Smooth muscle cell (in vitro differentiated cells): ENCODE data around the gene GLUD1. TPM values are rescaled to one million over a fixed set of nuclear protein-coding genes. Genes with fewer than 3 reads are reported as not detected.
"Not testable (repeated sequence)": the region's sequence is repeated elsewhere in the genome, so short reads cannot be mapped to it uniquely, and the experiment has no call there.

Experiments
- DNase-seq: peaks from one replicate; lab custom pipeline; 2025; ENCODE audit not compliant: unreplicated experiment; lab: John Stamatoyannopoulos, UW
- H2AFZ ChIP-seq: fragments of 200-600 bp; sonication (generic); 2 replicates; pipeline ENCODE4 v1.6.0; 2016; ENCODE audit warnings: antibody characterized with exemption, low read depth, mild to moderate bottlenecking
- H3F3A ChIP-seq: fragments of 200-600 bp; sonication (generic); 2 replicates; pipeline ENCODE4 v1.6.0; 2017; ENCODE audit warnings: antibody characterized with exemption, low read depth
- H3K27ac ChIP-seq: fragments of 200-600 bp; sonication (generic); 2 replicates; pipeline ENCODE4 v1.5.1; 2016; ENCODE audit warnings: low read depth, mild to moderate bottlenecking
- H3K27me3 ChIP-seq: fragments of 200-600 bp; sonication (generic); 2 replicates; pipeline ENCODE4 v1.6.1; 2016; ENCODE audit warnings: low read depth, mild to moderate bottlenecking
- H3K36me3 ChIP-seq: fragments of 200-600 bp; sonication (generic); 2 replicates; pipeline ENCODE4 v1.5.1; 2016; ENCODE audit warnings: low read depth
- H3K4me1 ChIP-seq: fragments of 200-600 bp; sonication (generic); 2 replicates; pipeline ENCODE4 v1.5.1; 2016; ENCODE audit warnings: low read depth
- H3K4me2 ChIP-seq: fragments of 200-600 bp; sonication (generic); 2 replicates; pipeline ENCODE4 v1.6.0; 2016; ENCODE audit warnings: mild to moderate bottlenecking
- H3K4me3 ChIP-seq: fragments of 200-600 bp; sonication (generic); 2 replicates; pipeline ENCODE4 v1.5.1; 2016; ENCODE audit warnings: mild to moderate bottlenecking
- H3K79me2 ChIP-seq: fragments of 200-600 bp; sonication (generic); 2 replicates; pipeline ENCODE4 v1.6.0; 2016; ENCODE audit warnings: low read depth, mild to moderate bottlenecking
- H3K9ac ChIP-seq: fragments of 200-600 bp; sonication (generic); 2 replicates; pipeline ENCODE4 v1.6.0; 2016; ENCODE audit warnings: low read depth
- H3K9me3 ChIP-seq: fragments of 200-600 bp; sonication (generic); replicated peaks from 2 replicates; pipeline ENCODE4 v1.5.1; 2016; ENCODE audit warnings: low read depth
- H4K20me1 ChIP-seq: fragments of 200-600 bp; sonication (generic); 2 replicates; pipeline ENCODE4 v1.6.0; 2016; ENCODE audit warnings: low read depth
- WGBS: methylation state at CpG from one replicate; pipeline ENCODE4 v1.1.7; 2016; ENCODE audit warnings: low lambda C conversion rate; 5-methylcytosine and 5-hydroxymethylcytosine counted together
- polyA plus RNA-seq: library from polyadenylated mRNA; unstranded; fragments of >200 nt; fragmentation: Nextera tagmentation; extraction: Ambion mirVana; gene quantifications from 2 replicates; pipeline ENCODE4 v1.2.1, GENCODE V29; 2016
- total RNA-seq: library from RNA; depleted of rRNA; stranded (reverse); fragments of >200 nt; gene quantifications from 2 replicates; pipeline ENCODE4 v1.2.3, GENCODE V29; 2014

Gene GLUD1
- total and polyA plus RNA-seq, 2 experiments from 2014 or later, result 66.9 to 119 TPM

DNA sequence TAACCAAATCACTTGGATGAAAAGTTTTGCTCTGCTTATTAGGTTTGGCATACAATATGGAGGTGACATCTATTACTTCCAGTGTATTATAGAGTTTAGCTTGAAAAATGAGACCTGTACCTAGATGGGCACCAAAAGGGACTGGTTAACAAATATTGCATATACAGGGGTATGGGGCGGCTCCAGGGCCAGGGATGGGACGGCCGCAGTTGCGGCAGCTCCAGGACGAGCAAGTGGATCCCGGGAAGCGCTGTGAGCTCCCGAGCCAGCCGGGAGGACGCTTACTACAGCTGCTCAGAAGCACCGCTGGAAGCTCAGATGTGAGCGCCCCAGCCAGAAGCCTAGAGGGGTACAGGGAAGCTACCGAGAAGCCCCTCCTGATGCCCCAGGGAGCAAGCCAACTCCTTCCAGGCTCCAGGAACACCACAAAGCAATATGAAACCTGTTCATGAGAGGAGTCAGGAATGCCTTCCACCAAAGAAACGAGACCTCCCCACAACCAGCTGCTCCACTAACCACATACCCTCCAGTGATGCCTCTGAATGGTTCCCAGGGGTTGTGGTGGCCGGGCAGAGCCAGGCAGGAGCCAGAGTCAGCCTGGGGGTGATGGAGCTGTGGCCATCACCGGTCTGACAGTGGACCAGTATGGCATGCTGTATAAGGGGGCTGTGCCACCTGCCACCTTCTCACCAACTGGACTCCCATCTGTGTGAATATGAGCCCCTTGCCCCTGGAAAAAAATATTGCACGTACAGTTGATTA, 67.7 kb downstream of the GLUD1 start:
- 89% methylated on average over 17 of the region's 17 CpGs for WGBS
- H3F3A ChIP-seq, H3K79me2 ChIP-seq: not testable (repeated sequence)

DNA sequence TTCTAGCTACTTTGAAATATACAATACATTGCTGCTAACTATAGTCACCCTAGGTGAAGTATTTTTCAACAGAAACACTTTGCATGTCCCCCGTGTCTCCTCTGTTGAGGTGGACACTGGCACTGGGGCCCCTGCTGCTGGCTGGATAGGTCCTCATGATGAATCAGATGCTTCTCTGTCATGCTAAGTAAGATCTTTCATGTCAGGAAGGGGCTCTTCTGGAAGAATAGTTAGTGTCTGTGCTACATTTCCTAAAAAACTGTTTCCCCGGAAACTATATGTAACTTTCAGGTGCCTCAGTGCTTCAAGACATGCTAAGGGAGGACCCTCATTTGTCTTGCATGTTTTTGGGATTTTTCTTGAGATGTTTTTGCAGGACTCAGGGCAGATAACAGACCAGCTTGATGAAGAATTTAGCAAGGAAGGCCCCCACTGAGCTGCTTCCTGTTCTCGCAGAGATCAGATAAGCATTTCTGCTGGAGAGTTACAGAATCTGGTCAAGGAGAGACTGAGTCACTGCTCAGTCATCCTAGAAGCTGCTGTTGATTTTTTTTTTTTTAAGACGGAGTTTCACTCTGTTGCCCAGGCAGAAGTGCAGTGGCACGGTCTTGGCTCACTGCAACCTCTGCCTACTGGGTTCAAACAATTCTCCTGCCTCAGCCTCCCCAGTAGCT, 69.2 kb downstream of the GLUD1 start:
- H3K9ac ChIP-seq, H3K36me3 ChIP-seq, H3K4me1 ChIP-seq, H3K9me3 ChIP-seq, H3K27me3 ChIP-seq, H3K79me2 ChIP-seq, H3K4me3 ChIP-seq, H3F3A ChIP-seq, DNase-seq, H4K20me1 ChIP-seq, H2AFZ ChIP-seq: not testable (repeated sequence)
- Histone ChIP-seq H3K27ac (peak overlapping the region; percentile 88), H3K4me2 (peak overlapping the region; percentile 42)
- WGBS, result 15% methylated on average over 5 of the region's 5 CpGs

More for the DNA sequence above, 67.7 kb downstream of the GLUD1 start:
- not testable (repeated sequence) for H3K9ac ChIP-seq, H3K4me1 ChIP-seq, H3K4me3 ChIP-seq, H3K27ac ChIP-seq, H3K27me3 ChIP-seq, DNase-seq, H3K9me3 ChIP-seq, H2AFZ ChIP-seq, H3K4me2 ChIP-seq, H4K20me1 ChIP-seq, H3K36me3 ChIP-seq

DNA sequence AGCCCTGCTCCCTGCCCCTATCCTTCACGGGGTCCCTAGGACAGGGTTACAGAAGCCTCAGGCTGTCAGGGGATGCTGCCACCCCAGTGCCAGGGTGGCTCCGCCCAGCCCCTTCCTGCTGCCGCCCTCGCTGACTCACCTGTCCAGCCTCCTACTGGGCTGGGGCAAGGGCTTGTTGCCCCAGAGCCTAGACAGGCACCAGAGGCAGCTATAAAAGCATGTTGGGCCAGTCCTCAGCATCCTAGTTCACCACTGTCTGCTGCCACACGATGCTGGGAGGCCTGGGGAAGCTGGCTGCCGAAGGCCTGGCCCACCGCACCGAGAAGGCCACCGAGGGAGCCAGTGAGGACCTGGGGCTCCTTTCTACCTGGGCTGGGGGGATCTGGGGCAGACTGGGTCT, 74.6 kb downstream of the GLUD1 start, which contains the start of gene FAM25A:
Gene FAM25A, plus strand, starts transcription at position 239 of the 400 bp plus-strand sequence. Its CDS starts 31 bp downstream, at position 270.
- H3K4me3 ChIP-seq, H3K27me3 ChIP-seq, H3K27ac ChIP-seq, H3K4me2 ChIP-seq, DNase-seq, H3K9ac ChIP-seq, H3K36me3 ChIP-seq, H2AFZ ChIP-seq, H3K79me2 ChIP-seq, H3K9me3 ChIP-seq, H3F3A ChIP-seq, H3K4me1 ChIP-seq, H4K20me1 ChIP-seq: not testable (repeated sequence)
- 91% methylated on average over 9 of the region's 9 CpGs for WGBS

DNA sequence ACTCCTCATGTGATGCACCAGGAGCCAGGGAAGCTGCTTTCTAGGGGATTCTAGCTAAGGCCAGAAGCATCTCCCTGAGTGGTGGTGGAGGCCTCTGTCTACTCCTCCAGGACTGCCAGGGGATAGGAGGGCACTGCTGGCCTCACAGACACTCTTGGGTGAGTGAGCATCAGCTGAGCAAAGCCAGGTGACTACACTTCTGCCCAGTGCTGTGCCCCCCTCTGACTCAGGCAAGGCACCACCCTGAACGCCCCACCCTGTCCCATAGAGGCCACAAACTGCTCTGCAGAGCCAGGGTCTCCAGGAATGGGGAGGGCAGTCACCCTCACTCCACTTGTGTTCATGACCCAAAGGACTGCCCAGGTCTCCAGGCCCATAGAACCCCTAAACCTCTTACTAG, 75.1 kb downstream of the GLUD1 start:
- H3K9me3 ChIP-seq, H3K27me3 ChIP-seq, H3K9ac ChIP-seq, H2AFZ ChIP-seq, H3K27ac ChIP-seq, H3K36me3 ChIP-seq, H3K4me3 ChIP-seq, H3K4me1 ChIP-seq, H4K20me1 ChIP-seq, DNase-seq, H3K79me2 ChIP-seq, H3K4me2 ChIP-seq, H3F3A ChIP-seq: not testable (repeated sequence)
- WGBS, result 100% methylated on average over 1 of the region's 1 CpG

DNA sequence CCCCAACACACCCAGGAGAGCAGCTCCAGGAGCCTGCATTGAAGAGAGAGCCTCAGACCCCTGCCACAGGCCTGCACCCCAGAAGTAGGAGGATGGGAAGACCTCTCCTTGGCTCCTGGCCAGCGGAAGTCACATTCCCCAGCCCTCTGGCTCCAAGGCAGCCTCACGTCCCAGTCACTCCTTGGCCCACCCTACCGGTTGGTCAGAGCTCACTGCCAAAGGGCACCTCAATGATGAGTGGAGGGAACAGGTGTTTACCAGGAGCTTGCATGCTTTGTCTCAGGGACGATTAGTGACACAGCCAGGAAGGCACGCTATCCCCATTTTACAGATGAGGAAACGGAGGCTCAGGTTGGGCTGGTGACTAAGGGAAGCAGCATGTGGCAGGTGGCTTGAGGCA, 75.6 kb downstream of the GLUD1 start:
- not testable (repeated sequence) for H2AFZ ChIP-seq, H3K27ac ChIP-seq, DNase-seq, H3K4me3 ChIP-seq, H3K79me2 ChIP-seq, H3K4me2 ChIP-seq, H3K36me3 ChIP-seq, H4K20me1 ChIP-seq, H3K4me1 ChIP-seq, H3K27me3 ChIP-seq, H3K9me3 ChIP-seq, H3F3A ChIP-seq, H3K9ac ChIP-seq
- 96% methylated on average over 6 of the region's 6 CpGs for WGBS

DNA sequence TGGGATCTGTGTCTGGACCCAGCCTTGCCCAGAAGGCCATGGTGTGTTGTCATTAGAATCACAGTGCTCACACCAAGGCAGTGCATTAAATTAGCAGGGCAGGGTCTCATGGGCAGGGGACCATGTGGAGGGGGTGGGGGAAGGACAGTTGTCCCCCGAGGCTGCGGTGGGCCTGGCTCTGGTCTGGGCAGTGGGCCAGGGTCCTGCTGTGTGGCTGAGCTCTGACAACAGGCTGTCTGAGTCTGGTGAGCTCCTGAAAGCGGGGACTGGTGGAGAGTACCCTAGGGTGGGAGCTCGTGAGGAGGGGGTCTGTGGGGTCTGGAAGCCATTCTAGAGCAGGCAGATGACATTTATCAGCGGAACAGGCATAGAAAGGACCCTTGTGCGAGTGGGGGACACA, 76.5 kb downstream of the GLUD1 start:
- not testable (repeated sequence) for H3K36me3 ChIP-seq, H3F3A ChIP-seq, H3K79me2 ChIP-seq, H3K4me1 ChIP-seq, H3K27ac ChIP-seq, H2AFZ ChIP-seq, H3K9me3 ChIP-seq, H3K27me3 ChIP-seq, H3K4me2 ChIP-seq, H4K20me1 ChIP-seq, DNase-seq, H3K4me3 ChIP-seq, H3K9ac ChIP-seq
- 76% methylated on average over 6 of the region's 6 CpGs for WGBS

DNA sequence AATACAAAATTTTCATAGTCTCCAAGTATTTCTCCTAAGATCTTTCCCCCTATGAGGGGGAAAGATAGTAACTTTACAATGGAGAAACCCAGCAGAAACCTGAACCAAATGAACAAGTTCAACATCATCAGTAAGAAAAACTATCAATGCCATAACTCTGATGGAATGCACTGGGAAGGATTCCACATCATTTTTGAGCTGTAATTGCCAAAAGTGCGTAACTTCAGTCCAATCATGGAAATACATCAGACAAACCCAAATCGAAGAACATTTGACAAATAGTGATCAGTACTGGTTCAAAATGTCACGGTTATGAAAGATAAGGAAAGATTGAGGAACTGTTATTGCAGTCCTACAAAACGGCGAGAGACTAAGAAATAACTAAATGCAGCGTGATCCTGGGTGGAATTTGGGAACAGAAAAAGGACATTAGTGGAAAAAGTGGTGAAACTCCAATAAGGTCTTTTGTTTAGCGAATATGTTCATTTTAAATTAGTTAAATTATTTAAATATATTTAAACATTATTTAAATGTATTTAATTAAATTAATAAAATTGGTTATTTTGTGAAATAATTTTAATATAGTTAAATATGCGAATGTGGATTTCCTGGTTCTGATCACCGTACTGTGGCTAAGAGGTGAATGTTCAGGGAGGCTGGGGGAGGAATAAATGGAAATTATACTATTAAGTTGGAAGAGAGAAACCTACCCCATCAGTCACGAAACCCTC, 79.5 kb downstream of the GLUD1 start:
- not testable (repeated sequence) for H3K79me2 ChIP-seq, H3K36me3 ChIP-seq, H3K4me1 ChIP-seq, H3K4me2 ChIP-seq, H2AFZ ChIP-seq, H3K9me3 ChIP-seq, DNase-seq, H3K4me3 ChIP-seq, H4K20me1 ChIP-seq, H3F3A ChIP-seq, H3K27ac ChIP-seq, H3K27me3 ChIP-seq, H3K9ac ChIP-seq
- WGBS, result 95% methylated on average over 10 of the region's 10 CpGs

DNA sequence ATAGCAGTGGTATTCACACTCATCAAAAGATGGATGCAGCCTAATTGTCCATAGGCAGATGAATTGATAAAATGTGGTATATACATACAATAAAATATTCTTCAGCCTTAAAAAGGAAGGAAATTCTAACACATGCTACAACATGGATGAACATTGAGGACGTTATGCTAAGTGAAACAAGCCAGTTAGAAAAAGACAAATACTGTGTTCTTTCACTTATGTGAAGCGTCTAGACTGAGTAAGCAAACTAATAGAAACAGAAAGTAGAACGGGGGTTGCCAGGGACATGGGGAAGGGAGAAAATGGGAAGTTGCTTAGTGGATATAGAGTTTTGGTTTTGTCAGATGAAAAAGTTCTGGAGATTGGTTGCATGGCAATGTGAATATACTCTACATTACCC, 81.1 kb downstream of the GLUD1 start:
- not testable (repeated sequence) for H3K27ac ChIP-seq, H3K9ac ChIP-seq, H3K4me2 ChIP-seq, H4K20me1 ChIP-seq, H3F3A ChIP-seq, H2AFZ ChIP-seq, H3K4me3 ChIP-seq, DNase-seq, H3K27me3 ChIP-seq, H3K36me3 ChIP-seq, H3K79me2 ChIP-seq, H3K9me3 ChIP-seq, H3K4me1 ChIP-seq
- 93% methylated on average over 3 of the region's 3 CpGs for WGBS
